ENCODE data around the gene ARHGAP23.

ARHGAP23 gene

DNA sequence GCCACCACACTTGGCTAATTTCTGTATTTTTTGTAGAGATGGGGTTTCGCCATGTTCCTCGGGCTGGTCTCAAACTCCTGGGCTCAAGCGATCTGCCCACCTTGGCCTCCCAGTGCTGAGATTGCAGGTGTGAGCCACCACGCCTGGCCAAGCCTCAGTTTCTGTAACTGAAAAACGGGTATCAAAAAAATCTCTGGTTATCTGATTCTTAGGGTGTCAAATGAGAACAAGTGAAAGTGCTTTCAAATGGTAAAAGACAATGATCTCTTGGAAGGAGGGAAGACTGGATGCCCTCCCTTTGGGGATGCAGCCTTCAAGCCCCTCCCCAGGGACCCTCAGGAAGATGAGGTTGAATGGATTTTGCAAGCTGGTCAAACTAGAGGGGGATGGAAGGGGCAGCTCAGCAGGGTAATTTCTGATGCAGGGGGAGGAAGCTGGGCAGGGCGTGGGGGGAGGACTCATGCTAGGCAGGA, 22.3 kb downstream of the ARHGAP23 start:
- no peak for TF ChIP-seq REST (IDR thresholded peaks at IDR 0.05; ENCODE audit: insufficient read depth in 1 of 2, low read depth in 2 of 2, low read length in 2 of 2)
- TF ChIP-seq TAF1 (IDR thresholded peaks at IDR 0.05; ENCODE audit: borderline replicate concordance, insufficient read depth, low read length): no peak
- no peak for TF ChIP-seq FOXP2 (optimal IDR thresholded peaks at IDR 0.05; ENCODE audit: borderline replicate concordance, extremely low read depth, extremely low read length, insufficient read depth)
- TF ChIP-seq SIN3A (IDR thresholded peaks at IDR 0.05; ENCODE audit: borderline replicate concordance, insufficient read depth, low read length): no peak
- TF ChIP-seq POLR2AphosphoS5 (IDR thresholded peaks at IDR 0.05; ENCODE audit: low read depth, low read length): no peak

DNA sequence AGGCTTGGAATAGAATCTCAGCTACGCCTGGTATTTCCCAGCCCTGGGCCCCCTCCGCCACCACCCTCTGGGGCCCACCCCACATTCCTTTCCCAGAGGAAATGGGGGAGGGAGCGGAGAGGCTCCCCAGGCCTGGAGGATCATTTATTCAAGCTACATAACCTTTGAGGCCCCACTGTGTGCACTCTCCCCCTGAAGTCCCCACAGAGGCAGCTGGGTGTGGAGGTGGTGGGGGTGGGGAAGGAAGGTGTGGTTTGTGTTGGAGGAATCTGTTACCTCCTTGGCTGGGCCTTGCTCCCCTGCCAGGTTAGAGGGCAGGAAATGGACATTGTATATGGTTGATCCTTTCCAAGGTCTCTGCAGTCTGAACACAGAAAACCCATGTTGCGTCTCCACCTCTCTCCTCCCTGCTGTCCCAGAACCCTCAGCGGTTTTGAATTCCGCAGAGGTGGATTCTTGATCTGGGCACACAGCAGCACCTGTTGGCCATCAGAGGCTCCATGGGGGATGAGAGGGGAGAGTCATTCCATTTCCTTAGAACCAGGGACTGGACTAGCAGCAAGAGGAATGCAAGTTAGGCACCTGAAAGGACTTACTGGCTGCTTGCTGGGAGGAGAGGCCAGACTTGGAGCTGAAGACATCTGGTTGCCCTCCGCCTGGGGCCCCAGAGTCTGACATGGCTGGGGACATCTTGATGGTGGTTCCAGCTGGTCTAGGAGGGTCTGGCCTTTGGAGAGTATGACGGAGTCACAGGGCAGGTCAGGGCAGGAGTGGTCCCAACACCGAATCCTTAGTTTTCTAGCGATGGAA, 23.0 kb downstream of the ARHGAP23 start:
- TF ChIP-seq TAF1 (IDR thresholded peaks at IDR 0.05; ENCODE audit: borderline replicate concordance, insufficient read depth, low read length) (no peak), FOXP2 (optimal IDR thresholded peaks at IDR 0.05; ENCODE audit: borderline replicate concordance, extremely low read depth, extremely low read length, insufficient read depth) (no peak), REST (IDR thresholded peaks at IDR 0.05; ENCODE audit: insufficient read depth in 1 of 2, low read depth in 2 of 2, low read length in 2 of 2) (no peak), SIN3A (IDR thresholded peaks at IDR 0.05; ENCODE audit: borderline replicate concordance, insufficient read depth, low read length) (no peak), POLR2AphosphoS5 (IDR thresholded peaks at IDR 0.05; ENCODE audit: low read depth, low read length) (no peak)

GRCh38 chr17:38451840-38452529, 23.7 kb downstream of the ARHGAP23 start:
- TF ChIP-seq REST (IDR thresholded peaks at IDR 0.05; ENCODE audit: insufficient read depth in 1 of 2, low read depth in 2 of 2, low read length in 2 of 2) (no peak), FOXP2 (optimal IDR thresholded peaks at IDR 0.05; ENCODE audit: borderline replicate concordance, extremely low read depth, extremely low read length, insufficient read depth) (peak; percentile 60), TAF1 (IDR thresholded peaks at IDR 0.05; ENCODE audit: borderline replicate concordance, insufficient read depth, low read length) (no peak), SIN3A (IDR thresholded peaks at IDR 0.05; ENCODE audit: borderline replicate concordance, insufficient read depth, low read length) (no peak), POLR2AphosphoS5 (IDR thresholded peaks at IDR 0.05; ENCODE audit: low read depth, low read length) (no peak)

DNA sequence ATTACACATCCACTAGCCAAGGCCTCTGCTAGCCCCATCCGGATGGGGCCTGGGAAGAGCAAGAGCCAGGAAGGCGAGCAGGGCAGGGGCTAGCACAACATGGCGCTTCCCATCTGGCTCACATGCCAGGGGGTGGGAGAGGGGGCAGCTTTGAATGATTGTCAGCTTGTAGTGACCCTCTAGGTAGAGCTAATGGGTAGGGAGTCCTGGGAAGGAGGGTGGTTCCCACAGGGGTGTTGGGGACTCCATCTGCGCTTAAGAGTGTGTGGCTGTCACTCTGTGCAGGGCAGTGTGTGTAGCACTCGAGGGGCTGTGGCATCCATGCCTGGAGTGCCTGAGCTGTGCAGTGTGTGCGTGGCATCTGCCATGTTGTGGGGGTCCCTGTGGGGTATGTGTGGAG, 24.5 kb downstream of the ARHGAP23 start:
- no peak for TF ChIP-seq FOXP2 (optimal IDR thresholded peaks at IDR 0.05; ENCODE audit: borderline replicate concordance, extremely low read depth, extremely low read length, insufficient read depth)
- no peak for TF ChIP-seq SIN3A (IDR thresholded peaks at IDR 0.05; ENCODE audit: borderline replicate concordance, insufficient read depth, low read length)
- TF ChIP-seq TAF1 (IDR thresholded peaks at IDR 0.05; ENCODE audit: borderline replicate concordance, insufficient read depth, low read length): no peak
- no peak for TF ChIP-seq POLR2AphosphoS5 (IDR thresholded peaks at IDR 0.05; ENCODE audit: low read depth, low read length)
- TF ChIP-seq REST (IDR thresholded peaks at IDR 0.05; ENCODE audit: insufficient read depth in 1 of 2, low read depth in 2 of 2, low read length in 2 of 2): no peak
